ENCODE data around the gene CRYBG1. TPM values are rescaled to one million over a fixed set of nuclear protein-coding genes. Genes with fewer than 3 reads are reported as not detected.

Gene CRYBG1
- total RNA-seq, 1 experiment from 2014 or later: 5.7 TPM

DNA sequence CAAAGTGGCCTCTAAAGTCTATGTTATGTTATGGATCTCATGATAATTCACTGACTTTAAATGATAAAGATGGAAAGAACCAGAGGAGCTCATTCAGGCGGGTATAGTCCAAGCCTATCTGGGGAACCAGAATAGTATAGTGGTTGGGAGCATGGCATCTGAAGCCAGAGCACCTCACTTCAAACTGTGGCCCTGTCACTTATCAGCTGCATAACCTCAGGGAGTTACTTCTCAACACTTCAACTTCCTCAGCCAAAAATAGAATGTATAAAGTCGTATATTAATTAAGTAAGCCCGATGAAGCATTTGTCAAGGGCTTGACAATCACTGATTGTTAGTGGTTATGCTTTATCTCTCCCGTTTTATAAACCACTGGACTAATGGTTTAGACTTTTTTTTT lies 156.1 kb downstream of the CRYBG1 start:
- no peak overlapping the region for H2AK5ac ChIP-seq (ENCODE audit: insufficient read length, low read length)
- H3K79me1 ChIP-seq (ENCODE audit: insufficient read depth, low read depth, low read length, poor library complexity, severe bottlenecking): no peaks in the 10 kb centered on the region
- TF ChIP-seq CTCF (conservative IDR thresholded peaks at IDR 0.05): no peak
- no peak overlapping the region for H2BK5ac ChIP-seq (ENCODE audit: insufficient read length, low read length)
- H3K79me2 ChIP-seq (ENCODE audit: insufficient read depth, low read length): no peaks in the 10 kb centered on the region
- no peak overlapping the region for H2BK12ac ChIP-seq (ENCODE audit: insufficient read length, low read depth, low read length)
- H3K4me1 ChIP-seq (ENCODE audit: insufficient read depth, low read length): no peaks in the 10 kb centered on the region; the same call in 1 of the 2 replicates
- no peak overlapping the region for H2BK20ac ChIP-seq (ENCODE audit: low read depth, low read length, poor library complexity, severe bottlenecking)
- H3K23me2 ChIP-seq (ENCODE audit: insufficient read length, low read depth, low read length, poor library complexity, severe bottlenecking): peaks cover 12% of the 10 kb centered on the region
- Mint-ChIP-seq H3K4me3 (no peak overlapping the region), H3K27ac (no peak overlapping the region), H3K36me3 (ENCODE audit: insufficient read depth in 1 of 3, low read depth in 3 of 3) (no peaks in the 10 kb centered on the region), H3K4me1 (peaks cover 12 to 13% of the 10 kb centered on the region in 2 experiments), H3K9me3 (no peaks in the 10 kb centered on the region), H3K27me3 (ENCODE audit: low read depth) (peaks cover 40% of the 10 kb centered on the region)
- H3K9me3 ChIP-seq (ENCODE audit: control insufficient read depth, low read depth, low read length): no peaks in the 10 kb centered on the region
- no peak overlapping the region for H3K18ac ChIP-seq (ENCODE audit: insufficient read length, low read depth, low read length)
- no peak overlapping the region for H3K14ac ChIP-seq (ENCODE audit: insufficient read depth, low read length)
- no peak overlapping the region for H3K4me2 ChIP-seq (ENCODE audit: insufficient read depth, insufficient read length, low read length)
- no peak overlapping the region for H3K4ac ChIP-seq (ENCODE audit: low read depth, low read length)
- H2BK15ac ChIP-seq (ENCODE audit: low read depth, low read length): no peak overlapping the region
- no peak overlapping the region for H3K27ac ChIP-seq (ENCODE audit: insufficient read length, low read depth, low read length)
- H3K9ac ChIP-seq (ENCODE audit: extremely low read depth, insufficient read length, low read length): no peak overlapping the region
- H4K5ac ChIP-seq (ENCODE audit: insufficient read length, low read depth, low read length): no peak overlapping the region
- H3T11ph ChIP-seq (ENCODE audit: low read length): no peak overlapping the region
- H2BK120ac ChIP-seq (ENCODE audit: low read depth, low read length, poor library complexity, severe bottlenecking): no peak overlapping the region
- H4K8ac ChIP-seq (replicated peaks; ENCODE audit: insufficient read length, low read depth, low read length): no peak overlapping the region
- H2AFZ ChIP-seq (ENCODE audit: low read length): no peak overlapping the region
- no peak overlapping the region for H3K23ac ChIP-seq (ENCODE audit: insufficient read length, low read depth, low read length)
- no peak overlapping the region for H4K91ac ChIP-seq (ENCODE audit: insufficient read length, low read depth, low read length)
- WGBS (ENCODE audit: extremely low coverage, insufficient read length, low lambda C conversion rate): no CpG with 5 or more reads among the region's 4 CpGs
- no peak overlapping the region for H3K56ac ChIP-seq (ENCODE audit: insufficient read length, low read depth, low read length)
- DNase-seq: no peak
- H4K20me1 ChIP-seq (ENCODE audit: control insufficient read depth, insufficient read depth, insufficient read length): no peaks in the 10 kb centered on the region
- H3K27me3 ChIP-seq (ENCODE audit: insufficient read depth, low read length): peaks cover 6% of the 10 kb centered on the region; the same call in 1 of the 2 replicates
